Gastrocnemius medialis (tissue), 4 donors: Measurements from ENCODE around the gene WDR43.
"Not testable (repeated sequence)": the region's sequence is repeated elsewhere in the genome, so short reads cannot be mapped to it uniquely, and the experiment has no call there.

Experiments used
- POLR2A ChIP-seq, 2 donors: fragments of 450-650 bp; IDR thresholded peaks; one replicate each; pipeline ENCODE4 v1.6.1; 2017; ENCODE audit warnings: antibody characterized with exemption in 2 of 2, mild to moderate bottlenecking in 2 of 2, moderate library complexity in 2 of 2
- TF ChIP-seq, protein P1 (sequence below), 5 experiments: fragments of 450-650 bp in 3 of 5; fragments of 200-600 bp in 2 of 5; sonication (generic) in 2 of 5; IDR thresholded peaks in 4 of 5; conservative IDR thresholded peaks in 1 of 5; 1 replicate in 4 of 5; 2 replicates in 1 of 5; pipeline ENCODE4 v1.5.1; 2016 to 2019; ENCODE audit warnings: antibody characterized with exemption in 5 of 5, mild to moderate bottlenecking in 3 of 5, moderate library complexity in 3 of 5

GRCh38 chr2:28978001-28978400 lies 83.5 kb downstream of the WDR43 start:
- not testable (repeated sequence) for TF ChIP-seq POLR2A (IDR thresholded peaks at IDR 0.05)
- TF ChIP-seq, protein P1, sequence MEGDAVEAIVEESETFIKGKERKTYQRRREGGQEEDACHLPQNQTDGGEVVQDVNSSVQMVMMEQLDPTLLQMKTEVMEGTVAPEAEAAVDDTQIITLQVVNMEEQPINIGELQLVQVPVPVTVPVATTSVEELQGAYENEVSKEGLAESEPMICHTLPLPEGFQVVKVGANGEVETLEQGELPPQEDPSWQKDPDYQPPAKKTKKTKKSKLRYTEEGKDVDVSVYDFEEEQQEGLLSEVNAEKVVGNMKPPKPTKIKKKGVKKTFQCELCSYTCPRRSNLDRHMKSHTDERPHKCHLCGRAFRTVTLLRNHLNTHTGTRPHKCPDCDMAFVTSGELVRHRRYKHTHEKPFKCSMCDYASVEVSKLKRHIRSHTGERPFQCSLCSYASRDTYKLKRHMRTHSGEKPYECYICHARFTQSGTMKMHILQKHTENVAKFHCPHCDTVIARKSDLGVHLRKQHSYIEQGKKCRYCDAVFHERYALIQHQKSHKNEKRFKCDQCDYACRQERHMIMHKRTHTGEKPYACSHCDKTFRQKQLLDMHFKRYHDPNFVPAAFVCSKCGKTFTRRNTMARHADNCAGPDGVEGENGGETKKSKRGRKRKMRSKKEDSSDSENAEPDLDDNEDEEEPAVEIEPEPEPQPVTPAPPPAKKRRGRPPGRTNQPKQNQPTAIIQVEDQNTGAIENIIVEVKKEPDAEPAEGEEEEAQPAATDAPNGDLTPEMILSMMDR (IDR thresholded peaks at IDR 0.05 in 4 of 5, conservative IDR thresholded peaks at IDR 0.05 in 1 of 5) = not testable (repeated sequence)
